ENCODE measurements around the gene KAT8.

DNA sequence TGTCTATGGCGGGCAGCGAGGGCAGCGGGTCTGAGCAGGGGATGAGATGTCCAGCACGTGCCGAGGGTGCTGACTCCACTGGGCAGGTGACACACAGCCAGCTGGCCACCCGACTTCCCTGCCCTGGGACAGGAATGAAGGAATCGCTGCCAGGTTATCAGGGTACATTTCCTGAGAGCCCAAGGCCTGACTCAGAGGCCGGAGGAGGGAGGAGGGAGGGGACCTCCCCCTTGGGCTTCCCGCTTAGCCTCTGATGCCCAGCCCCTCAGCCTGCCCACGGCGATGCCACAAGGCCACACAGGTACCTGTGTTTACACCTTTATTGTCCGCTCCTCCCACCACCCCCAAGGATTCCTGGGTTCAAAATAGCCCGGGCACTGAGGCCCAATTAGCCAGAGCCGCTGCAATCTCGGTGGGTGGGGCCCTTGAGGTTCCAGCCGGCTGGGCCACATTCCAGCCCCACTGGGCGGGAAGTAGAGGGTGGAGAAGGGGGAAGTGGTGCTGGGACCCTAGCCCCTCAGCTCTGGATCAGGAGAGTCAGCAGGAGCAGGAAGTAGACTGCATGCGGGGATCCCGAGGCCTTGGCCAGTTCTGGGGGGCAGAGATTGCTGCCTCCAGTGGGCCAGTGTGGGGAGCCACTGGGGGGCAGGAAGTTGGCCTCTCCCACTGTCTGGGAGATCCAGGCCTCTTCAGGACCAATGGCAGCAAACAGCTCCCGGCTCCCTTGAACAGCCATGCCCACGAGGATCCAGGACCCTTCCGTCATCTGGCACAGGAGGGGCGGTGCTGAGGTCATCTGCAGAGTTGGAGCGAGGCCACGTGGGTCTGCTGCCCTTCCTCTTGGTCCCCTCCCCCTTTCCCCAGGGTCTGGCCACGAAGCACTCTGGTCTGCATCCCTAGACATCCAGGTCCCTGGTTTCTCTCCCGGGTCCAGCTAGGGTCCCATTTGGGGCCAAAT lies 21.4 kb downstream of the KAT8 start:
- no peak for TF ChIP-seq POLR2A (IDR thresholded peaks at IDR 0.05)
- TF ChIP-seq, protein P1, sequence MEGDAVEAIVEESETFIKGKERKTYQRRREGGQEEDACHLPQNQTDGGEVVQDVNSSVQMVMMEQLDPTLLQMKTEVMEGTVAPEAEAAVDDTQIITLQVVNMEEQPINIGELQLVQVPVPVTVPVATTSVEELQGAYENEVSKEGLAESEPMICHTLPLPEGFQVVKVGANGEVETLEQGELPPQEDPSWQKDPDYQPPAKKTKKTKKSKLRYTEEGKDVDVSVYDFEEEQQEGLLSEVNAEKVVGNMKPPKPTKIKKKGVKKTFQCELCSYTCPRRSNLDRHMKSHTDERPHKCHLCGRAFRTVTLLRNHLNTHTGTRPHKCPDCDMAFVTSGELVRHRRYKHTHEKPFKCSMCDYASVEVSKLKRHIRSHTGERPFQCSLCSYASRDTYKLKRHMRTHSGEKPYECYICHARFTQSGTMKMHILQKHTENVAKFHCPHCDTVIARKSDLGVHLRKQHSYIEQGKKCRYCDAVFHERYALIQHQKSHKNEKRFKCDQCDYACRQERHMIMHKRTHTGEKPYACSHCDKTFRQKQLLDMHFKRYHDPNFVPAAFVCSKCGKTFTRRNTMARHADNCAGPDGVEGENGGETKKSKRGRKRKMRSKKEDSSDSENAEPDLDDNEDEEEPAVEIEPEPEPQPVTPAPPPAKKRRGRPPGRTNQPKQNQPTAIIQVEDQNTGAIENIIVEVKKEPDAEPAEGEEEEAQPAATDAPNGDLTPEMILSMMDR (IDR thresholded peaks at IDR 0.05) = no peak

Measured in uterus (tissue), 2 donors.